ENCODE results near the gene CNBP.

The CNBP gene

DNA sequence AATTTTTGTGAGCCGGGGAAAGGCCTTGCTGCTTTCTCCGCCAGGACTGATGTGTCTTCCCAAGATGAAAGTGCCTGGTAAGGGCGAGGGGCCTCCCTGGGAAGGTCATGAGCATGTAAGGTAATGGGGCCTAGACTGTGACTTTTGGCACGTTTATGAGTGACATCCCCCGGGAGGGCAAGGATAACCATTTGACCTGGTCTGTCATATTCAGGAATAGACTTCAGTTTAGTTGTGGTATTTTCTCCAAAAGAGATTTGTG, 631 bp upstream of the CNBP start:
- peak; percentile 43 for DNase-seq (ENCODE audit: low read depth)
- TF ChIP-seq, protein P1, sequence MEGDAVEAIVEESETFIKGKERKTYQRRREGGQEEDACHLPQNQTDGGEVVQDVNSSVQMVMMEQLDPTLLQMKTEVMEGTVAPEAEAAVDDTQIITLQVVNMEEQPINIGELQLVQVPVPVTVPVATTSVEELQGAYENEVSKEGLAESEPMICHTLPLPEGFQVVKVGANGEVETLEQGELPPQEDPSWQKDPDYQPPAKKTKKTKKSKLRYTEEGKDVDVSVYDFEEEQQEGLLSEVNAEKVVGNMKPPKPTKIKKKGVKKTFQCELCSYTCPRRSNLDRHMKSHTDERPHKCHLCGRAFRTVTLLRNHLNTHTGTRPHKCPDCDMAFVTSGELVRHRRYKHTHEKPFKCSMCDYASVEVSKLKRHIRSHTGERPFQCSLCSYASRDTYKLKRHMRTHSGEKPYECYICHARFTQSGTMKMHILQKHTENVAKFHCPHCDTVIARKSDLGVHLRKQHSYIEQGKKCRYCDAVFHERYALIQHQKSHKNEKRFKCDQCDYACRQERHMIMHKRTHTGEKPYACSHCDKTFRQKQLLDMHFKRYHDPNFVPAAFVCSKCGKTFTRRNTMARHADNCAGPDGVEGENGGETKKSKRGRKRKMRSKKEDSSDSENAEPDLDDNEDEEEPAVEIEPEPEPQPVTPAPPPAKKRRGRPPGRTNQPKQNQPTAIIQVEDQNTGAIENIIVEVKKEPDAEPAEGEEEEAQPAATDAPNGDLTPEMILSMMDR (IDR thresholded peaks at IDR 0.05; ENCODE audit: insufficient read depth, low read depth, low read length, missing control alignments), result no peak

DNA sequence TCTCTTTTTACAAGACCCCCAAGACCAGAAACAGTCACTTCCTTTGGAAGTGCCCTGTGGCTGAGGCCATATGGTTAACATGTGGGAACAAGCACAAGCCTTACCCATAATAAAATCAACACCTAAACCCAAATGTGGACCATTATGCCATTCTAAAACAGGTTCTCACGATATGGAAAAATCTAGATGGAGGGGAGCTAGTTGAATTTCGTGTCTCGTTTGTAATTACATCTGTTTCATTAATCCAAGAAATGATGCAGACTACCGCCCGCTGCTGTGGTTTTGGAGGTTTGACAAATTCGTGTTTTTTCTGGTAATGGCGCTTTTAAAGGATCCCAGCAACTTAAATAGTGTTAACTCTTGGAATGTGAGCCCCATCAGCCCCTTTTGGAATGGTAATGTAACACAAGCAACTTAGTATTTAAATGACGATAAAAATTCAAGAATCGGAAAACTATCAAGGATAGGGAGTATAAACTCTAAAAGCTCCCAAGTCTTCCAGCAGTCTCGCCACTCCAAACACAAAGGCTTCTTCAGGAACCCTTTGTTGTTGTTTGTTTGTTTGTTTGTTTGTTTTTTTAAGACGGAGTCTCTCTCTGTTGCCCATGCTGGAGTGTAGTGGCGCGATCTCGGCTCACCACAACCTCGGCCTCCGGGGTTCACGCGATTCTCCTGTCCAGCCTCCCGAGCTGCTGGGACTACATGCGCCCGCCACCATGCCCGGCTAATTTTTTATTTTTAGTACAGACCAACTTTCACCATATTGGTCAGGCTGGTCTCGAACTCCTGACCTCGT, 1.1 kb downstream of the CNBP start:
- TF ChIP-seq, protein P1 (IDR thresholded peaks at IDR 0.05; ENCODE audit: insufficient read depth, low read depth, low read length, missing control alignments), result no peak
- DNase-seq (ENCODE audit: low read depth), result peak; percentile 54
- peak overlapping the region; percentile 97 for H3K4me3 ChIP-seq (ENCODE audit: low read depth, low read length)

More for the DNA sequence above, 631 bp upstream of the CNBP start:
- peak overlapping the region; percentile 97 for H3K4me3 ChIP-seq (ENCODE audit: low read depth, low read length)

DNA sequence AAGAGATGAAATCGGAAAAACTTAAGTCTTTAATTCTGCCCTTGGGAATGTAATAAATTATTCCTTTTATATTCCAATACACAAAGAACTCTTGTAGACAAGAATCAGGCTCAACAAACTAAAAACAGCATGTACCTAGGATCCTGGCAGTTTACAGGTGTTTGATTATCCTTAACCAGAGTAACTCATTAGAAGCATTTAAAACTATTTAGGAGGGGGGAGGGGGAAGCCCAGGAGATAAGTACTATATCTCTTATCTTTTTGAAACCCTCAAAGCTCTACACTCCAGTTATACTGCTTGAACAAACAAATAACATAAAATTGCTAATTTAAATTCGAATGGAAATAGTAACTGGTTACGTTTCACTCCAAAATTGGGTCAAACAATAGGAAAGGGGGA, 1.9 kb downstream of the CNBP start:
- peak overlapping the region; percentile 97 for H3K4me3 ChIP-seq (ENCODE audit: low read depth, low read length)
- TF ChIP-seq, protein P1 (IDR thresholded peaks at IDR 0.05; ENCODE audit: insufficient read depth, low read depth, low read length, missing control alignments), result no peak

DNA sequence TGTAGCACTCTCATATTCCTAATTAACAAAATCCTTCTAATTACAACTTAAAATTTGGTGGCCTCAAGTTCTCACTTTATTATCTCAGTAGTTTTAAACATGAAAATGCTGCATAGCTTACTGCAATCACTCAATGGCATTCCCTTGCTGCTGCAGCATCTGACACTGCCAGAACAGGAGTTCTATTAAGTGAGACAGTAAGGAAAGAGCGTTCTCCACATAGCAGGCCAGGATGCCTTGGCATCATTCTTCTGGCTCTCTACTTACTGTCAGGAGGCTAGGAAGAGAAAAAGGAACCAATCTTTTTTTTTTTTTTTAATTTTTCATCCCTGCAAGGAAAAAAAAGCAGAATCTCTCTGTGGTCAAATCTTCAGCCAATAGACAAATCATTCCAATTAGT, 3.2 kb downstream of the CNBP start:
- no peak for DNase-seq (ENCODE audit: low read depth)
- TF ChIP-seq, protein P1 (IDR thresholded peaks at IDR 0.05; ENCODE audit: insufficient read depth, low read depth, low read length, missing control alignments), result no peak
- H3K4me3 ChIP-seq (ENCODE audit: low read depth, low read length), result peak overlapping the region; percentile 97

More for the DNA sequence above, 1.9 kb downstream of the CNBP start:
- DNase-seq (ENCODE audit: low read depth), result no peak

DNA sequence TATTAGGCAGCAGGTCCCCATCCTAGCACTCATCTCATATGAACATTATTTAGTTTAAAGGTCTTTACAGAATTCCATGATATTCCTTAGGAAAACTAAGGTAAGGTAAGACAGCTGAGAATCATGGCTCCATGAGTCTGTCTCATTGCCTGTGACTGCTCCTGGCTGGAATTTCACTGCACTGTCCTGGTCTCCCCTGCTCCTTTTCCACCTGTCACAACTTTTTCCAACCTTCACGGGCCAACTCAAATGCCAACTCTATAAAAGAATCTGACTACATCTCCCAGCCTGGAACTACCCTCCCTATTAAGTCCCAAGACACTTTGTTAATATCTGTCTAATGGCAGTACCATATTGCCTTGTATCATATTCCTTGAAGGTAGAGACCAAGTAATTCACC, 7.6 kb downstream of the CNBP start:
- TF ChIP-seq, protein P1 (IDR thresholded peaks at IDR 0.05; ENCODE audit: insufficient read depth, low read depth, low read length, missing control alignments), result no peak
- DNase-seq (ENCODE audit: low read depth), result no peak
- H3K4me3 ChIP-seq (ENCODE audit: low read depth, low read length), result no peak overlapping the region

DNA sequence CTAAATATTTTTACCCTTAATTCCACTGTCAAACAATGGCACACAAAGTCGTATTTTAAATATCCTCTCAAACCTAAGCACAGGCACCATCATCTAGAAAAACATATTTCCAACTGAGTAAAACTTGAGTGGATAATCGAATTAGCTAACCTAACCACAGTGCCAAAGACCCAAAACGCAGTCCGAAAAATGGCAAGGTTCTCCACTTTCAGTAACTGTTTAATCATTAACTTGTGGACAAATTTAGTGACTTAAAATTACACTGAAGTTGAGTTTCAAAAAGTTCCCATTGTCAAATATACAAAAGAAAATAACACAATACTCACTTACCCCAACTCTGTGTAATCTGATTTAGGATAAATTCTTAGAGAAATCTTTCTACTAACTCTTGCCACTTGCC, 10.0 kb downstream of the CNBP start:
- no peak overlapping the region for H3K4me3 ChIP-seq (ENCODE audit: low read depth, low read length)
- TF ChIP-seq, protein P1 (IDR thresholded peaks at IDR 0.05; ENCODE audit: insufficient read depth, low read depth, low read length, missing control alignments), result no peak
- DNase-seq (ENCODE audit: low read depth), result no peak

DNA sequence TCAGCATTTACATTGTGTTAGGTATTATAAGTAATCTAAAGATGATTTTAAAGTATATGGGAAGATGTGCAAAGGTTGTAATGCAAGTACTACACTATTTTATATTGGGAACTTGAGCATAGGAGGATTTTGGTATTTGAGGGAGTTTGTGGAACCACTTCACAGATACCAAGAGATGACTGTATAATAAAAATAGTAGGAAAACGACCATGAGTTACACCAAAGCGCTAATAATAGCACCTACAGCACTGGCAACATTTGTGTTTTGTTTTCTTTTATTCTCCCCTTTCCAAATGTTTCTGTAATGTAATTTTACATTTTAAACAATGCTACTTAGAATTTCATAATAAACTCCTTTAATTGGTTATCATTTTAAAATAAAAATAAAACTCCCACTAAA, 10.5 kb downstream of the CNBP start:
- TF ChIP-seq, protein P1 (IDR thresholded peaks at IDR 0.05; ENCODE audit: insufficient read depth, low read depth, low read length, missing control alignments), result no peak
- no peak overlapping the region for H3K4me3 ChIP-seq (ENCODE audit: low read depth, low read length)
- no peak for DNase-seq (ENCODE audit: low read depth)

Data from GM12865 (cell line).